Activated T-cell treated with anti-CD3 and anti-CD28 coated beads, Interleukin-2, amount 50 U/mL, for 24 hours (primary cell): ENCODE measurements around the gene PLD2.
"Not testable (repeated sequence)": the region's sequence is repeated elsewhere in the genome, so short reads cannot be mapped to it uniquely, and the experiment has no call there.

Experiments
- DNase-seq: peaks from one replicate; pipeline ENCODE4 v3.0.0-alpha.2; 2020
- H3K27ac Mint-ChIP-seq: 2 replicates; pipeline ENCODE4 v1.8.0; 2020; ENCODE audit warnings: mild to moderate bottlenecking, mixed read lengths
- H3K27me3 Mint-ChIP-seq: 2 replicates; pipeline ENCODE4 v1.8.0; 2020; ENCODE audit warnings: mixed read lengths
- H3K36me3 Mint-ChIP-seq: 2 replicates; pipeline ENCODE4 v1.8.0; 2020; ENCODE audit warnings: low read depth, mixed read lengths
- H3K4me1 Mint-ChIP-seq: 2 replicates; pipeline ENCODE4 v1.8.0; 2020; ENCODE audit warnings: low read depth, mixed read lengths
- H3K4me3 Mint-ChIP-seq: 2 replicates; pipeline ENCODE4 v1.8.0; 2020; ENCODE audit warnings: mild to moderate bottlenecking, moderate library complexity, mixed read lengths
- H3K9me3 Mint-ChIP-seq: 2 replicates; pipeline ENCODE4 v1.8.0; 2020; ENCODE audit warnings: mixed read lengths

The PLD2 gene

DNA sequence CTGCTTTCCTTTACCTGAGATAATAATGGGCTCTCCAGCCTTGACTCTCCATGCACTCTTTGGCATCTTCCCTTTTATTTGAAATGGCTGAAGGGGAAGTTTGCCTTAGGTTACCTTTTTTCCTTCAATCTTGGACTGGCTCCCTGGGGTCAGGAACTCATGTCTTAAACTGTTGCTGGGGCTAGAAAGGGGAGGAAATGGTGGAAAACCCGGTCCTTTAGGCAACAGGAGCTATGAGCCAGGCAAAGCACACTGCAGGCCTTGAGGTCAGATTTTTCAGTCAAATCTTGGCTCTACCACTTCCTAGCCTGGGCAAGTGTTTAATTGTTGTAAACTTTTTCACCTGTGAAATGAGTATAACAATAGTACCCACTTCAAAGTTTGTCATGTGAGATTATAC, 56.4 kb downstream of the PLD2 start:
- Mint-ChIP-seq H3K36me3 (peaks cover 13% of the 10 kb centered on the region), H3K27ac (peak overlapping the region; percentile 24), H3K9me3 (no peaks in the 10 kb centered on the region), H3K4me3 (no peak overlapping the region), H3K27me3 (no peaks in the 10 kb centered on the region), H3K4me1 (peaks cover 8% of the 10 kb centered on the region)
- no peak for DNase-seq

DNA sequence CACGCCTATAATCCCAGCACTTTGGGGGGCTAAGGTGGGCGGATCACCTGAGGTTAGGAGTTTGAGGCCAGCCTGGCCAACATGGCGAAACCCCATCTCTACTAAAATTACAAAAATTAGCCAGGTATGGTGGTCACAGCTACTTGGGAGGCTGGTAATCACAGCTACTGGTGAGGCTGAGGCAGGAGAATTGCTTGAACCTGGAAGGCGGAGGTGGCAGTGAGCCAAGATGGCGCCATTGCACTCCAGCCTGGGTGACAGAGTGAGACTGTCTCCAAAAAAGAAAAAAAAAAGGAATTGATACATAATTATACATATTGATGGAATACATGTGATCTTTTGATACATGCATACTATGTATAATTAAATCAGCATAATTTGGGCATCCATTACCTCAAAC, 60.6 kb downstream of the PLD2 start:
- not testable (repeated sequence) for H3K9me3 Mint-ChIP-seq, H3K27ac Mint-ChIP-seq

DNA sequence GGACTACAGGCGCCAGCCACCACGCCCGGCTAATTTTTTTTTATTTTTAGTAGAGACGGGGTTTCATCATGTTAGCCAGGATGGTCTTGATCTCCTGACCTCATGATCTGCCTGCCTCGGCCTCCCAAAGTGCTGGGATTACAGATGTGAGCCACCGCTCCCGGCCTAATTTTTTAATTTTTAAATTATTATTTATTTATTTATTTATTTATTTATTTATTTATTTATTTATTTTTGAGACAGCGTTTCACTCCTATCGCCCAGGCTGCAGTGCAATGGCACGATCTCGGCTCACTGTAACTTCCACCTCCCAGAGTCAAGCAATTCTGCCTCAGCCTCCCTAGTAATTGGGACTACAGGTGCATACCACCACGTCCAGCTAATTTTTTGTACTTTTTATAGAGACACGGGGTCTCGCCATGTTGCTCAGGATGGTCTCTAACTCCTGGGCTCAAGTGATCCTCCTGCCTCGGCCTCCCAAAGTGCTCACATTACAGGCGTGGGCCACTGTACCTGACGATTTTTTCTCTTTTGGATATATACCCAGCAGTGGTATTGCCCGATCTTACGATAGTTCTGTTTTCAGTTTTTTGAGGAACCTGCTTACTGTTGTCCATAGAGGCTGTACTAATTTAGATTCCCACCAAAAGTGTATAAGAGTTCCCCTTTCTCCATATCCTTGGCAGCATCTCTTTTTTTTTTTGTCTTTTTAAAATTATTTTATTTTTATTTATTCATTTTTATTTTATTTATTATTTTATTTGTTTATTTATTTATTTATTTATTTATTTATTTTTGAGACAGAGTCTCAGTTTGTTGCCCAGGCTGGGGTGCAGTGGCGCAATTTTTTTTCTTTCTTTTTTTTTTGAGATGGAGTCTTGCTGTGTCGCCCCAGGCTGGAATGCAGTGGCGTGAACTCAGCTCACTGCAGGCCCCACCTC, 62.4 kb downstream of the PLD2 start:
- not testable (repeated sequence) for H3K9me3 Mint-ChIP-seq

More for the DNA sequence above, 60.6 kb downstream of the PLD2 start:
- DNase-seq, H3K27me3 Mint-ChIP-seq, H3K4me1 Mint-ChIP-seq, H3K4me3 Mint-ChIP-seq: not testable (repeated sequence)
- peaks cover 11% of the 10 kb centered on the region for H3K36me3 Mint-ChIP-seq

DNA sequence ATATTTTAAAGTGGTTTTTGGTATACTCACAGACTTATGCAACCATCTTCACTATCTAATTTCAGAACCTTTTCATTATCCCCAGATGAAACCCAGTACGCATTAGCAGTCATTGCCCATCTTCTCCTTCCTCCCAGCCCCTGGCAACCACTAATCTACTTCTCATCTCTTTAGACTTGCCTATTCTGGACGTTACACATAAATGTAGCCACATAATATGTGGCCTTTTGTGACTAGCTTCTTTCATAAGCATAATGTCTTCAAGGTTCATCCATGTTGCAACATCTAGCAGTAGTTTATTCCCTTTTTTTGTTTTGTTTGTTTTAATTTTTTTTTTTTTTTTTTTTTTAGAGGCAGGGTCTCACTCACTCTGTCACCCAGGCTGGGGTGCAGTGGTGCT, 63.9 kb downstream of the PLD2 start:
- H3K36me3 Mint-ChIP-seq: peaks cover 22% of the 10 kb centered on the region
- DNase-seq: no peak
- peaks cover 5% of the 10 kb centered on the region for H3K4me1 Mint-ChIP-seq
- no peak overlapping the region for H3K4me3 Mint-ChIP-seq
- H3K27me3 Mint-ChIP-seq: no peaks in the 10 kb centered on the region
- peak overlapping the region; percentile 38 for H3K27ac Mint-ChIP-seq
- no peaks in the 10 kb centered on the region for H3K9me3 Mint-ChIP-seq

More for the DNA sequence above, 62.4 kb downstream of the PLD2 start:
- peak overlapping the region; percentile 22 for H3K27ac Mint-ChIP-seq
- H3K36me3 Mint-ChIP-seq: peaks cover 15% of the 10 kb centered on the region
- H3K4me3 Mint-ChIP-seq, H3K4me1 Mint-ChIP-seq, H3K27me3 Mint-ChIP-seq, DNase-seq: not testable (repeated sequence)

DNA sequence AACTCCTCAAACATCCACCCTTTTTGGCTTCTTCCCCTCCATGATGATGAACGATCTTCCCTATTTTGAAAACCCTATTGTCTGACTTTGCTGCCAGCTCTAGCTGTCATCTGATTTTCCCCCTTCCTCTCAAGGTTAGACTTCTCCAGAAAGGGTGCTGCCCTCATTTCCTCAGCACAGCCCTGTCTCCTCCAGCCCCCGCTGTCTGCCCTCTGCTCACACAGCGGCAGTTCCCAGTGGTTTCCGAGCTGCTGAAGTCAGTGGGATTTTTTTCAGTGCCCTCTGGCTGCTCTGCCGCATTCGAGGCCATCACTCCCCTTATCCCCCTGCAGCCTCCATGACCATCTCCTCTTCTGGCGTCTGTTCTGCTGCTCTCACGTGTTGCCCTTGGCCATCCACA, 65.8 kb downstream of the PLD2 start:
- Mint-ChIP-seq H3K4me3 (no peak overlapping the region), H3K27ac (no peak overlapping the region), H3K36me3 (peaks cover 26% of the 10 kb centered on the region), H3K27me3 (no peaks in the 10 kb centered on the region), H3K4me1 (peaks cover 5% of the 10 kb centered on the region), H3K9me3 (no peaks in the 10 kb centered on the region)
- DNase-seq: no peak
